GM19324 (cell line): ENCODE measurements around the gene PDE6H.

Experiments
- ATAC-seq: cut with Tn5 transposase; IDR thresholded peaks from one replicate; pipeline ENCODE4 v1.9.1; 2021; ENCODE audit warnings: mild to moderate bottlenecking, moderate library complexity; ENCODE audit not compliant: unreplicated experiment, low FRiP score

PDE6H gene

DNA sequence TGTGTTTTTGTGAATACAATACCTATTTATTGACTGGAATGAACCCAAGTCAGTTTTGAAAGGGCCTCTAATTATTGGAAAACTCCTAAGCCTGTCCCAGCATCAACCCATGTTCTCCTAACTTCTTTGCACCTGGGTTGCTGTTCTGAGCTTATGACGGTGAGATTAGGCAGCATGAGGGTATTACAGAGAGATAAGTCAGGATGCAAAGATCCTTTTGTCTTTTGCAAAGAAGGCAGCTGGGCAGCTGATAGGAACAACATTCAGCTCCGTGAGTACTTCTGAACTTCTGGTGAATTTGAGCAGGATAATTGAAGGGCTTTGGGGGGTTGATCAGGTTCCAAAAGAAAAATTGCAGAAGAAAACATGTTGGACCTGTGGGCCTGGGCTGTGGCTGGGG is at the start of gene PDE6H:
TSS of gene PDE6H (plus strand) at position 227 of the 400 bp plus-strand sequence. CDS start 4,971 bp downstream, outside the sequence.
- ATAC-seq = no peak

GRCh38 chr12:14923944-14924343 is 48.9 kb upstream of the PDE6H start:
- no peak for ATAC-seq

- ATAC-seq = no peak
These were observed 48.3 kb upstream of the PDE6H start for GRCh38 chr12:14924541-14924940.

- ATAC-seq = no peak
These were observed 45.6 kb upstream of the PDE6H start for GRCh38 chr12:14927267-14927666.

DNA sequence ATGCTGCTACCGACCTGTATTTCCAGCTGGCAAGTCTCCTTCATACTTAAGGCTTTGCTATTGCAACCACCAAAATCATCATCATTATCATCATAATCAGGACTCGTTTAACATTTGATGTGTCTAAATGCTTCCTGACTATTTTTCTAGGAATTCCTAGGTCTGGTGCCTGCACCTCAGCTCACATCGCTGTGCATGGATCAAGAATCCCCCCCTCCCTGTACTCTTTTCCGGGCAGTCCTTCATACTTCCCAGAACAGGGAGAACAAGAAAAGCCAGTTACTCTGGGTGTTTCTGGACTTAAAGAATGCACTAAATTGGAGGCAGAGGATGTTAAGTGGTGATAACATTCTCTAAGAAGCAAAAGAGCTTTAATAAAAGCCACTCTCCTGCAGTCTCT is 43.9 kb upstream of the PDE6H start:
- ATAC-seq = no peak

DNA sequence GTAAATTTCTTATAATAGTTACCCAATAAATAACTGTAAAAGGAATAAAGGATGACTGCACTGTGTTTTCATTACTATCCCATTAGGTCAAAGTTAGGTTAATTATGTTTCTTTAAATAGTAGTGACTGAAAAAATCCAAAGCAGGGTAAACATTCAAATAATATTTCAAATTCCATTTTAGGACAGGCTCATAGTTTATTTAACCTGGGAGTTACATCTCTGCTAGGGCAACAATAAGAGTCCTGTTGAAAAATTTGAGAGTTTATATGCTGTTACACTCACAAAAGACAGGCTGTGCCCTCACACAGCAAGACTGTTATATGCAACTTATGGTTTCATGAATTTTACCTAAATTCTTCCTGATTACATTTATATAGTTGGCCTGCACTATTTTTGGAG is 42.5 kb upstream of the PDE6H start:
- no peak for ATAC-seq

- ATAC-seq = no peak
These were observed 41.5 kb upstream of the PDE6H start for GRCh38 chr12:14931359-14931758.

DNA sequence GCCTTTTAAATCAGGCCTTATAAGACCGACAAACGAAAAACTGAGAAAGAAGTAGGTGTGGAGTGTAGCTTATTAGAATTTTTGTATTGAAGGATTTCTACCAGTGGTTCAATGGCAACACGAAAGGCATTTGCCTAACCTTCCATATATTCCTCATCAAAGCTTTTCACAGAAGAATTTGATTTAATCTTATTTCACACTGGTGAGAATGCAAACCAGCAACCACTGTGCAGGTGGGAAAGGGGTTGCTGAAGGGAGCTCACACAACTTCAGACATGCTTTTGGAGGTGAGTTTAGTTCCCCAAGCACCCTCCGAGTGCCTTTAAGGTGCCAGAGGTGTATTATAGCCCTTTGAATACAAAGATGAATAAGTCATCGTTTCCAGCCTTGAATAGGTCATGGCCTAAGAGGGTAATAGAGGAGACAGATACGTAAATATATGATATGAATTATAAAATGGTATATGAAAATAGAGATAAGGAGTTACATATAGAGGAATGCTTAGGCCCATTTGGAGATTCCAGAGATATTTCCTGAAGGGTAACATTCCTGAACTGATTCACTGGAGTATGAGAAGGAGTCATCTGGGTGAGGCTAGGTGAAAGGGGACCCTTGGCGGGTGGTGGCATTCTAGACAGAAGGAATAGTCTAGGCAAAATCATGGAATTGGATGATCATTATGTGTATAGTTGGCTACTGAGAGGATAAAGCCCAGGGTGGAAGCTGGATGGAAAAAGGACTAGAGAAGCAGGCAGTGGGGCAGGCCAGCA is 40.9 kb upstream of the PDE6H start:
- no peak for ATAC-seq

- no peak for ATAC-seq
These were observed 38.3 kb upstream of the PDE6H start for GRCh38 chr12:14934511-14934910.

- no peak for ATAC-seq
These were observed 37.8 kb upstream of the PDE6H start for GRCh38 chr12:14935031-14935430.

GRCh38 chr12:14936224-14936861 is 36.5 kb upstream of the PDE6H start:
- ATAC-seq = no peak

GRCh38 chr12:14937014-14937413 is 35.8 kb upstream of the PDE6H start:
- no peak for ATAC-seq

- no peak for ATAC-seq
These were observed 35.2 kb upstream of the PDE6H start for GRCh38 chr12:14937689-14938088.

DNA sequence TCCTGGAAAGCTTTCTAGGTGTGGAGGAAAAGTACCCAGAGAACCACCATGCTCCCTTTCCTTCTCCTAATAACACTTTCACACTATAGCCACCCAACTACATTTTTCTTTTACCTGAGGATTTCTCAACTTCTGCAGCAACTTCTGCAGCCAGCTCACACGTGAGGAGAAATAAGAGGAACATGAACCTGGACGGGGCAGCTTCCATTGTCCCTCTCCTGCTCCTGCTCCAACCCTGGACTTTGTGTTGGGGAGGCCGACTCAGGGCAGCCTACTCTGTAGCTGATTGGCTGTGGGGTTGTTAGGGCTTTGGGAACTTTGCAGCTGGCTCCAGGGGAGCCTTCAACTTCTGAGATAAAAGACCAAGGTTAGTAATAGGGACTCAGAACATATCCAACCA is 34.5 kb upstream of the PDE6H start, which contains the start of gene ERP27:
TSS of gene ERP27 (minus strand) at position 237 of the 400 bp plus-strand sequence. CDS start at position 208, 29 bp downstream.
- no peak for ATAC-seq

DNA sequence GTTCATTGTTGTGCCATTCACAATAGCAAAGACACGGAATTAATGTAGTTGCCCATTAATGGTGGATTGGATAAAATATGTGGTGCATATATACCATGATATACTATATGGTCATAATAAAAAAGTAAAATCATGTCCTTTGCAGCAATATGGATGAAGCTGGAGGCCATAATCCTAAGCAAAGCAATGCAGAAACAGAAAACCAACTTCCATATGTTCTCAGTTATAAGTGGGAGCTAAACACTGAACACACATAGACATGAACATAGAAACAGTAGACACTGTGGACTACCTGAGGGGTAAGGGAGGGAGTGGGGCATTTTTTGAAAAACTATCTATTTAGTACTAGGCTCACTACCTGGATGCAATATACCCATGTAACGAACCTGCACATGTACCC is 31.5 kb upstream of the PDE6H start:
- no peak for ATAC-seq

GRCh38 chr12:14942196-14942931 is 30.5 kb upstream of the PDE6H start:
- ATAC-seq = no peak

- no peak for ATAC-seq
These were observed 26.7 kb upstream of the PDE6H start for GRCh38 chr12:14946162-14946561.

- ATAC-seq = no peak
These were observed 26.0 kb upstream of the PDE6H start for GRCh38 chr12:14946861-14947260.

DNA sequence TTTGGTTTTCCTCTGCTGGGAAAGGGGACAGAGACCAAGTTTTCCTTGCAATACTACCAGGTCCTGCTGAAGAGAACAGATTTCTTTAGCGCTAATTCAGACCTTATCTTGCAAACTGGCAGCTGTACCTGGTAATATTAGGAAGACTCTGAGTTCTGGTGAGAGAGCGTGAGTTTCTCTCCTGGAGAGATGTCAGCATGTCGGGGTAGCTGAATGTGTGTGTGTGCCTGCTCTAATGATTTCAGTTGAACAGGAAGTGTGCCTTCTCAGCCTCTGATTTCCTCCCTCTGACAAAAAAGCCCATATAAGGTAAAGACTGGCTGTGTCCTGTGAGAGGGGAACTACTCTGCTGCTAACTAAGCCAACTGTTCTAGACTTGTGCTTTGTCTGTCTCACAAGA is 24.2 kb upstream of the PDE6H start:
- ATAC-seq = peak; percentile 88

- no peak for ATAC-seq
These were observed 23.2 kb upstream of the PDE6H start for GRCh38 chr12:14949631-14950030.

GRCh38 chr12:14950421-14950820 is 22.4 kb upstream of the PDE6H start:
- no peak for ATAC-seq
